Mesothelial cell of epicardium (in vitro differentiated cells): ENCODE results near the gene SLFN14. TPM values are rescaled to one million over a fixed set of nuclear protein-coding genes. Genes with fewer than 3 reads are reported as not detected.

Experiments
- DNase-seq, 2 experiments: peaks; one replicate each; pipeline ENCODE4 v3.0.0; 2021; ENCODE audit warnings: low spot score in 2 of 2; ENCODE audit not compliant: unreplicated experiment in 2 of 2
- H3K27ac Mint-ChIP-seq: 2 replicates; pipeline ENCODE4 v1.8.0; 2021; ENCODE audit warnings: mixed read lengths
- H3K27me3 Mint-ChIP-seq: 2 replicates; pipeline ENCODE4 v1.8.0; 2021; ENCODE audit warnings: low read depth, mixed read lengths
- H3K36me3 Mint-ChIP-seq: 2 replicates; pipeline ENCODE4 v1.8.0; 2021; ENCODE audit warnings: mixed read lengths
- H3K4me1 Mint-ChIP-seq: 2 replicates; pipeline ENCODE4 v1.8.0; 2021; ENCODE audit warnings: mixed read lengths
- H3K4me3 Mint-ChIP-seq: 2 replicates; pipeline ENCODE4 v1.8.0; 2021; ENCODE audit warnings: mild to moderate bottlenecking, moderate library complexity, mixed read lengths
- H3K9me3 Mint-ChIP-seq: 2 replicates; pipeline ENCODE4 v1.8.0; 2021; ENCODE audit warnings: mixed read lengths
- CTCF ChIP-seq: fragments of 200-600 bp; sonication (generic); IDR thresholded peaks from one replicate; pipeline ENCODE4 v1.5.0; 2021; ENCODE audit warnings: antibody characterized with exemption; ENCODE audit not compliant: unreplicated experiment
- total RNA-seq: library from RNA; stranded (reverse); gene quantifications from 3 replicates; pipeline ENCODE4 v1.2.1, GENCODE V29; 2021

The SLFN14 gene
- not detected in 3 replicates for total RNA-seq

- Mint-ChIP-seq H3K27ac (no peak within 1 kb of the TSS), H3K9me3 (no peaks in the 10 kb centered on the region), H3K4me1 (no peaks in the 10 kb centered on the region), H3K36me3 (no peaks in the 10 kb centered on the region), H3K27me3 (peaks cover 61% of the 10 kb centered on the region), H3K4me3 (no peak within 1 kb of the TSS)
- TF ChIP-seq CTCF: no peak
- DNase-seq: no peak
These were observed at the start of gene SLFN14 for GRCh38 chr17:35560703-35561102. TSS of gene SLFN14 (minus strand) at chr17:35560819. CDS start at chr17:35558062, 2,757 bp downstream.

GRCh38 chr17:35609831-35610230 is 49.2 kb upstream of the SLFN14 start:
- no peak overlapping the region for H3K4me3 Mint-ChIP-seq
- no peaks in the 10 kb centered on the region for H3K9me3 Mint-ChIP-seq
- H3K27ac Mint-ChIP-seq: no peak overlapping the region
- no peaks in the 10 kb centered on the region for H3K27me3 Mint-ChIP-seq
- no peaks in the 10 kb centered on the region for H3K4me1 Mint-ChIP-seq
- TF ChIP-seq CTCF: no peak
- H3K36me3 Mint-ChIP-seq: peaks cover 20% of the 10 kb centered on the region
- no peak for DNase-seq

GRCh38 chr17:35607239-35607847 is 46.7 kb upstream of the SLFN14 start:
- no peaks in the 10 kb centered on the region for H3K9me3 Mint-ChIP-seq
- H3K27me3 Mint-ChIP-seq: no peaks in the 10 kb centered on the region
- no peak for DNase-seq
- H3K36me3 Mint-ChIP-seq: peaks cover 26% of the 10 kb centered on the region
- TF ChIP-seq CTCF: no peak
- no peaks in the 10 kb centered on the region for H3K4me1 Mint-ChIP-seq
- H3K4me3 Mint-ChIP-seq: no peak overlapping the region
- no peak overlapping the region for H3K27ac Mint-ChIP-seq

GRCh38 chr17:35605678-35606077 is 45.1 kb upstream of the SLFN14 start:
- no peak for TF ChIP-seq CTCF
- Mint-ChIP-seq H3K4me3 (no peak overlapping the region), H3K9me3 (no peaks in the 10 kb centered on the region), H3K36me3 (peaks cover 22% of the 10 kb centered on the region), H3K27ac (no peak overlapping the region), H3K27me3 (no peaks in the 10 kb centered on the region), H3K4me1 (no peaks in the 10 kb centered on the region)
- DNase-seq: no peak

GRCh38 chr17:35603674-35604073 is 43.1 kb upstream of the SLFN14 start:
- H3K9me3 Mint-ChIP-seq: no peaks in the 10 kb centered on the region
- no peaks in the 10 kb centered on the region for H3K27me3 Mint-ChIP-seq
- no peaks in the 10 kb centered on the region for H3K4me1 Mint-ChIP-seq
- peaks cover 23% of the 10 kb centered on the region for H3K36me3 Mint-ChIP-seq
- no peak overlapping the region for H3K27ac Mint-ChIP-seq
- DNase-seq: no peak
- no peak for TF ChIP-seq CTCF
- no peak overlapping the region for H3K4me3 Mint-ChIP-seq

- TF ChIP-seq CTCF: no peak
These were observed 37.0 kb upstream of the SLFN14 start for GRCh38 chr17:35597604-35598003.

More at GRCh38 chr17:35597604-35598003, 37.0 kb upstream of the SLFN14 start:
- Mint-ChIP-seq H3K27ac (no peak overlapping the region), H3K27me3 (no peaks in the 10 kb centered on the region), H3K9me3 (no peaks in the 10 kb centered on the region), H3K4me3 (no peak overlapping the region), H3K36me3 (peaks cover 40% of the 10 kb centered on the region), H3K4me1 (peaks cover 5% of the 10 kb centered on the region)
- DNase-seq: no peak
